Subcutaneous adipose tissue (tissue), 4 donors: ENCODE data around the gene ARRDC4. TPM values are rescaled to one million over a fixed set of nuclear protein-coding genes. Genes with fewer than 3 reads are reported as not detected.

Source experiments
- CTCF ChIP-seq: fragments of 450-650 bp; IDR thresholded peaks from one replicate; pipeline ENCODE4 v1.5.1; 2016; ENCODE audit warnings: low read depth, mild to moderate bottlenecking, control low read depth, antibody characterized with exemption, moderate library complexity
- total RNA-seq, 4 donors: library from RNA; depleted of rRNA; stranded (reverse); fragments of >200 nt; gene quantifications; one replicate each; pipeline ENCODE4 v1.1.0, GENCODE V29; 2016

The ARRDC4 gene
- total RNA-seq, 4 donors from 2014 or later, result 13.4 to 28.7 (median 16.8) TPM

DNA sequence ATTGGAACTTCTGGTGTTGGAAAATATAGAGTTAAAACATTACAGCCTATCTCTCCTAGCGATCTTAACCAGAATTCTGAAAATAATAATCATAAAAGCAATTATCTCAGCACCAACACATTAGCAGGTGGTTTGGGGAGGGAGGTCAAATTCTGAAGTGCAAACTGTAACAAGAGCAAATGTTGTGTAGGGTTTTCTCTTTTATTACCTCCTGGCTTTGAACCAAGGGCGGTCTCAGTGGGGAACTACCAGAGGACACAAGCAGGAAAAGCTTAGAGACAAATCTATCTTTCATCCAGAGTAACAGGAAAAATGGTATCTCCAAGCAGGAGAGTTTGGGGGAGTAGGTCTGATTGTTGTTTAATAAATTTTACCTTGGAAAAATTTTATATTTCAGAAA, 5.5 kb upstream of the ARRDC4 start:
- no peak for TF ChIP-seq CTCF

DNA sequence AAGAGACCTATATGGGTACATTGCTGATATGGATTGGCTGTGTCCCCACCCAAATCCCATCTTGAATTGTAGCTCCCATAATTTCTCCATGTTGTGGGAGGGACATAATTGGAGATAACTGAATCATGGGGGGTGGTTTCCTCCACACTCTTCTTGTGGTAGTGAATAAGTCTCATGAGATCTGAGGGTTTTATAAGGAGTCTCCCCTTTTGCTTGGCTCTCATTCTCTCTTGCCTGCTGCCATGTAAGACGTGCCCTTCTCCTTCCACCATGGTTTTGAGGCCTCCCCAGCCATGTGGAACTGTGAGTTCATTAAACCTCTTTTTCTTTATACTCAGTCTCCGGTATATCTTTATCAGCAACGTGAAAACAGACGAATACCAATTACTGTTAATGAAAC, 5.0 kb upstream of the ARRDC4 start:
- no peak for TF ChIP-seq CTCF

DNA sequence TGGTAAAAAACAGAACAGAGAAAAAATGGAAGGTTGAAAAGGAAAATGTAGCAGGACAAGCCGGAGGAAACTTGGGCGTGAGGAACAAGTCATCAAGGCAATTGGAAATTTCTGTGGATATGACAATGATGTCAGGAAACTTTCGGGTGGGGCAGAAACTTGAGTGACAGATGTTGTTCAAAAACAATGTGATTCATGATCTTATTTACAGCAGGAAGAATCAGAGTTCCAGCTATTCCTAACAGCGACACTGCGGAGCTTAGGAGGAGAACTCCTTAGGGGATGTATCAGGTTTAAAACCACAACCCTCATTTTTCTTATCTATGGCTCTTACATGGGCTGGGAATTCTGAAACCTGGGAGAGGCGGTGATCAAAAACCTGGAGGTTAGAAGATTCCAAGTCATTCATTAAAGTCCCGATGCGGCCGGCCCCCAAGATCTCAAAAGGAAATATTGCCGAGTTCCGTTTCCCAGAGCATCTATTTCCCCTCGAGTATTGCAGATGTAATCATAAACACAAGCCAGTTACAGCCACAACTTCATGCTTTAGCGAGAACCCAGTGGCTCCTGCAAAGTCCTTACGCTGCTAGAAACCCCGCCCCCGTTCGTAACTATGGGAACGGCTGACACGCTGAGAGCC, 659 bp upstream of the ARRDC4 start:
- TF ChIP-seq CTCF, result no peak

DNA sequence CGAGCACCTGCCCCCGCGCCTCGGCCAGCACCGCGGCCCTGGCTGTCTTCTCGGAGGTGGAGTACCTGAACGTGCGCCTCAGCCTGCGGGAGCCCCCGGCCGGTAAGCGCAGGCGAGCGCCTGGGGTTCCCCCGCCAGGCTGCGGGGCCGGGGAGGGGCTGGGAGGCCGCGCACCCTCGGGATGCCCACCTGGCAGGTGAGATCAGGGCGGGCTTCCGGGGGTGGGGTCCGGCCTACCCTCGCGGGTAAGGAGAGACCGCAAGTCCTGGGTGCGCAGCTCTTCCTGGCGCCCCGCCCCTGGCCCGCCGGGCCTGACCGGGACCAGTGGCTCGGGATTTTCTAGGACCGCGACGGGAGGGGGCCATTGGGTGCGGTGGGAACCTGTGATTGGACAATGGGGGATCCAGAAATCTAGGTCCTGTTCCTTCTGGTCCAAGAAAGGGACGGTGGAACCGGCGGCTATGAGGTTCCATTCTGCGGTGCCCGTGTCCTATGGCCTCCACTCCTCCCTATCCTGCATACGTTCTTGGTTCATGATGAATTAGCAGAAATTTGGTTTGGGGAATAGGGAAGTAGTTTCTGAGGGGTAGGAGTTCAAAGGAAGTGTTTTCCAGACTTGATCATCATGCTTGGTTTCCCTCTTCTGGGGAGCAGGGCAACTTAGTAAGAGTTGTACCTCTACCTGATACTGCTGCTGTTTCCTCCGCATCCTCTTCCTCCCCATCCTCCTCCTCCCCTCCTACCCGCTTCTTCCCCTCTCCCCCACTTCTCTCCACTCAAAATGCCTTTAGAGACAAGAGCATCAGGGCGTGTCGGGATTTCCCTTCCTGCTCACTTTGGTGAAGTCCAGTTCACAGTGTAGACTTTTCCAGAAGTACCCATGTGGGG, 808 bp downstream of the ARRDC4 start:
- no peak for TF ChIP-seq CTCF

GRCh38 chr15:97962263-97962662, 1.8 kb downstream of the ARRDC4 start:
- no peak for TF ChIP-seq CTCF

- TF ChIP-seq CTCF, result no peak
These were observed 3.3 kb downstream of the ARRDC4 start for GRCh38 chr15:97963779-97964178.

DNA sequence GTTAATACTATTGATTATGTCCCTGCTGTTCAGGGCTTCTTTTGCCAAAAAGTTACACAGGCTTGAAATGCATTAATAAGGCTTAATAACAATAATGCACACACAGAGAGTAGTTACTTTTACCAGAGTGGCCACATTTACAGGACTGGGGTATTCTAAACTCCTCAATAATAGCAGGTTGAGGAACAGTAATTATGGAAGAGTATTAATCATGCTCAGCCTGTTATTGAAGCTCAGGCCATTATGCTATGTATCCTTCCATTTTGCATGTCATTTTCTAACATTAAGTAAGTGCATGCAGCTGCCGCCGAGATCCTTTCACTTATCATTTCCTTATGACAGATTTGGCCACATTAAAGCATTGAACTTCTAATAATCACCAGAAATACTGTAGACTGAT, 5.7 kb downstream of the ARRDC4 start:
- no peak for TF ChIP-seq CTCF
